ENCODE data around the gene BMF.

- TF ChIP-seq CTCF (IDR thresholded peaks at IDR 0.05) = no peak
- TF ChIP-seq POLR2AphosphoS5 (IDR thresholded peaks at IDR 0.05) = no peak
- no peak for TF ChIP-seq EP300 (IDR thresholded peaks at IDR 0.05)
These were observed 12.4 kb downstream of the BMF start for GRCh38 chr15:40096094-40096891.
